ENCODE results near the gene ZBTB34.

Gene ZBTB34

DNA sequence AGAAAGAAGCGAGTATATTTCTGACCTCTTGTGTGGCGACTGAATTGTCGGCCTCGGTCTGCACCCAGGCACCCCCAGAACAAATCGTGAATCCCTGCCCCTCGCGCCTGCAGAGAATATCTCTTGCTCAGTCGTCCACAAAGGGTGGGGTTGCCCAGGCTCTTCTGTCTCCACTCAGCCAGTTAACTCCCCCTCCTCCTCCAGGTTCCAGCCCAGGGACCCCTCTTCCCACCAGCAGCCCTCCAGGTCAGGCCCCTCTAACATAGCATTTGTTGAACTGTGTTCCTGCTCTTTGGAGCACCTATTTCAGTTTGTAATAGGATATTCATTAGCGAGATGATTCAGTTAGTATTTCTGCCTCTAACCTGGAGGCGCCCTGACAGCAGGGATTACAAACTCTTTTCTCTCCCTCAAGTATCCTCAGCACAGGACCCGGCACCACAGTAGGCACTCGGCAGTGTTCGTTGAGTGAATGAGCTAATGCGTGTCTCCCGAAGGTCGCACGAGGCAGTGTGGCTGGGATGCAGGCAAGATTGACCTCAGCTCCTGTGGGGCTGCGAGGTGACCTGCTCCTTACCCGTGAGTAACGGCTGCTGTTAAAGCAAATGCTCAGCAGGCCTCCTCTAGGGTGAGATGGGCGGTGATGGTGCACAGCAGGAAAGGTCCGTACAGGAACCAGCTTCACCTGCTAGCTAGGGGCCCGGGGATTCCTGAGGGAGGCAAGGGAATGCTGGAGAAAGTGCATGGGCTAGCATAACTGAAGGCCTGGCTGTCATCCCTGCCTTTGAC lies 25.8 kb downstream of the ZBTB34 start:
- peaks cover 0 to 50% of the 10 kb centered on the region in 2 donors for H3K36me3 ChIP-seq (replicated peaks in 1 of 2; ENCODE audit: control insufficient read depth in 2 of 2, insufficient read depth in 2 of 2, low read length in 2 of 2)
- no peaks in the 10 kb centered on the region for H3K9me3 ChIP-seq (replicated peaks in 1 of 2; ENCODE audit: control insufficient read depth in 2 of 2, insufficient read depth in 1 of 2, low read depth in 1 of 2, low read length in 2 of 2)
- no peak overlapping the region for H4K91ac ChIP-seq (ENCODE audit: low read depth, low read length, poor library complexity)
- no peak for DNase-seq (ENCODE audit: low spot score)
- H2BK15ac ChIP-seq (ENCODE audit: low read length) = no peak overlapping the region
- no peaks in the 10 kb centered on the region for H3K79me1 ChIP-seq (ENCODE audit: low read depth, low read length)
- no peak overlapping the region for H2BK5ac ChIP-seq (ENCODE audit: low read length)
- H3K27ac ChIP-seq (replicated peaks; ENCODE audit: low read length) = no peak overlapping the region
- H3K14ac ChIP-seq (ENCODE audit: low read length) = peak overlapping the region; percentile 63
- no peaks in the 10 kb centered on the region for H3K27me3 ChIP-seq (ENCODE audit: control insufficient read depth in 3 of 3, insufficient read depth in 3 of 3, low read depth in 1 of 3, low read length in 3 of 3)
- H3K23ac ChIP-seq (ENCODE audit: low read depth, low read length, poor library complexity) = peak overlapping the region; percentile 57
- no peak overlapping the region for H3K4me3 ChIP-seq (ENCODE audit: low read length in 2 of 2)
- no peak overlapping the region for H3K4ac ChIP-seq (ENCODE audit: low read length)
- H3K4me1 ChIP-seq (ENCODE audit: control insufficient read depth in 2 of 2, insufficient read depth in 1 of 2, low read depth in 1 of 2, low read length in 2 of 2) = peaks cover 2 to 13% of the 10 kb centered on the region in 2 donors
- no peak overlapping the region for H2AFZ ChIP-seq (ENCODE audit: low read length)
- H3K9ac ChIP-seq (ENCODE audit: low read depth, low read length, poor library complexity) = no peak overlapping the region
- WGBS, 2 donors (ENCODE audit: extremely low coverage in 2 of 2, insufficient read length in 2 of 2, insufficient replicate concordance in 1 of 2) = no CpG with 5 or more reads among the region's 23 CpGs
- H2AK5ac ChIP-seq (ENCODE audit: low read depth, low read length) = peak overlapping the region; percentile 84
- H3K4me2 ChIP-seq (ENCODE audit: insufficient read depth, low read length, poor library complexity, severe bottlenecking) = no peak overlapping the region
- H2BK120ac ChIP-seq (ENCODE audit: low read depth, low read length) = peak overlapping the region; percentile 8
- no peak overlapping the region for H4K8ac ChIP-seq (ENCODE audit: low read depth, low read length)
- no peak overlapping the region for H2BK12ac ChIP-seq (ENCODE audit: low read length)
- peak overlapping the region; percentile 49 for H3K18ac ChIP-seq (ENCODE audit: low read length)

DNA sequence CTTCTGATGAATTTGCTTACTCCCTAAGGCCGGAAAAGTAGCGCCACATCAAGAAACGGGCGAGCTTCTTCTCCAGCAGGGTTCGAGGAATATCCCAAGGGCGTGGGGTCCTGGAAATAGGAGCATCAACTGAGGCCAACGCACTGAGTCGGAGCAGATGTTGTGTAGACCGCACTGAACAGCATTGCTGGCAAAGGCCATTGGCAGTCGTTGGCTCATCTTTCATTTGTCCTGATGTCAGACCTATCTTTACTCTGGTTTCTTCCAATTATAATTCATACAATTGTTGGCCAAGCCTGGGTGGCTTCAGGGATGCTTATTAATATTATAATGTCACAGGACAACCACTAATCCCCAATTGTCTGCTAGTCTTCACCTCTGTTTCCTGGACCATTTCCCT lies 26.5 kb downstream of the ZBTB34 start:
- no peak overlapping the region for H3K4me2 ChIP-seq (ENCODE audit: insufficient read depth, low read length, poor library complexity, severe bottlenecking)
- no peak overlapping the region for H3K9ac ChIP-seq (ENCODE audit: low read depth, low read length, poor library complexity)
- no peaks in the 10 kb centered on the region for H3K27me3 ChIP-seq (ENCODE audit: control insufficient read depth in 3 of 3, insufficient read depth in 3 of 3, low read depth in 1 of 3, low read length in 3 of 3)
- peaks cover 0 to 43% of the 10 kb centered on the region in 2 donors for H3K36me3 ChIP-seq (replicated peaks in 1 of 2; ENCODE audit: control insufficient read depth in 2 of 2, insufficient read depth in 2 of 2, low read length in 2 of 2)
- H2AK5ac ChIP-seq (ENCODE audit: low read depth, low read length) = peak overlapping the region; percentile 84
- H3K4me3 ChIP-seq (ENCODE audit: low read length in 2 of 2) = no peak overlapping the region
- no CpG with 5 or more reads among the region's 10 CpGs for WGBS, 2 donors (ENCODE audit: extremely low coverage in 2 of 2, insufficient read length in 2 of 2, insufficient replicate concordance in 1 of 2)
- no peak overlapping the region for H4K91ac ChIP-seq (ENCODE audit: low read depth, low read length, poor library complexity)
- H4K8ac ChIP-seq (ENCODE audit: low read depth, low read length) = no peak overlapping the region
- no peak overlapping the region for H3K14ac ChIP-seq (ENCODE audit: low read length)
- H3K79me1 ChIP-seq (ENCODE audit: low read depth, low read length) = no peaks in the 10 kb centered on the region
- no peak overlapping the region for H3K27ac ChIP-seq (replicated peaks; ENCODE audit: low read length)
- H2AFZ ChIP-seq (ENCODE audit: low read length) = no peak overlapping the region
- no peak overlapping the region for H3K4ac ChIP-seq (ENCODE audit: low read length)
- H2BK120ac ChIP-seq (ENCODE audit: low read depth, low read length) = peak overlapping the region; percentile 8
- peaks cover 2 to 13% of the 10 kb centered on the region in 2 donors for H3K4me1 ChIP-seq (ENCODE audit: control insufficient read depth in 2 of 2, insufficient read depth in 1 of 2, low read depth in 1 of 2, low read length in 2 of 2)
- no peak overlapping the region for H2BK15ac ChIP-seq (ENCODE audit: low read length)
- no peak overlapping the region for H2BK12ac ChIP-seq (ENCODE audit: low read length)
- no peak overlapping the region for H3K23ac ChIP-seq (ENCODE audit: low read depth, low read length, poor library complexity)
- H2BK5ac ChIP-seq (ENCODE audit: low read length) = no peak overlapping the region
- H3K9me3 ChIP-seq (replicated peaks in 1 of 2; ENCODE audit: control insufficient read depth in 2 of 2, insufficient read depth in 1 of 2, low read depth in 1 of 2, low read length in 2 of 2) = no peaks in the 10 kb centered on the region
- DNase-seq (ENCODE audit: low spot score) = no peak
- H3K18ac ChIP-seq (ENCODE audit: low read length) = no peak overlapping the region

DNA sequence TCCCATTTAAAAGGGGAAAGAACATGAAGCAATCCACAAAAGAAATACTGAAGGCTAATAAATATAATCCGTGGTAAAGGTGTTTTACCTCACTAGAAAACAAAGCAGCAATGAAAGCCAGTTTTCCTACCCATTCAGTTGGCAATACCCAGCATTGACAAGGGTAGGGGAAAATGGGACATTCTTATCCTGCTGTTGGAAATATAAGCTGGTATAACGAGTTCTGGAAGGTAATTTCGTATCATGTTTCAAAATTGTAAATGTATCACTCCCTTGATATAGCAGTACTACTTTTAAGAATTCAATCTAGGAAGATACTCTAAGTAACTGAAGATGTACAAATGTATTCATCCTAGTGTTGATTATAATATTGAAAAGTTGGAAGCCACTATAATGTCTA lies 31.2 kb downstream of the ZBTB34 start:
- Histone ChIP-seq H2BK120ac (ENCODE audit: low read depth, low read length) (no peak overlapping the region), H2AFZ (ENCODE audit: low read length) (no peak overlapping the region), H3K9me3 (replicated peaks in 1 of 2; ENCODE audit: control insufficient read depth in 2 of 2, insufficient read depth in 1 of 2, low read depth in 1 of 2, low read length in 2 of 2) (no peaks in the 10 kb centered on the region), H2AK5ac (ENCODE audit: low read depth, low read length) (no peak overlapping the region), H2BK15ac (ENCODE audit: low read length) (no peak overlapping the region), H3K27me3 (ENCODE audit: control insufficient read depth in 3 of 3, insufficient read depth in 3 of 3, low read depth in 1 of 3, low read length in 3 of 3) (no peaks in the 10 kb centered on the region), H4K8ac (ENCODE audit: low read depth, low read length) (no peak overlapping the region), H3K4ac (ENCODE audit: low read length) (no peak overlapping the region), H3K4me2 (ENCODE audit: insufficient read depth, low read length, poor library complexity, severe bottlenecking) (no peak overlapping the region), H3K36me3 (replicated peaks in 1 of 2; ENCODE audit: control insufficient read depth in 2 of 2, insufficient read depth in 2 of 2, low read length in 2 of 2) (no peaks in the 10 kb centered on the region), H3K79me1 (ENCODE audit: low read depth, low read length) (no peaks in the 10 kb centered on the region), H3K27ac (replicated peaks; ENCODE audit: low read length) (no peak overlapping the region), H3K9ac (ENCODE audit: low read depth, low read length, poor library complexity) (no peak overlapping the region), H2BK12ac (ENCODE audit: low read length) (no peak overlapping the region), H3K14ac (ENCODE audit: low read length) (no peak overlapping the region), H3K23ac (ENCODE audit: low read depth, low read length, poor library complexity) (no peak overlapping the region), H2BK5ac (ENCODE audit: low read length) (no peak overlapping the region), H3K4me1 (ENCODE audit: control insufficient read depth in 2 of 2, insufficient read depth in 1 of 2, low read depth in 1 of 2, low read length in 2 of 2) (peaks cover 0 to 2% of the 10 kb centered on the region in 2 donors), H3K4me3 (ENCODE audit: low read length in 2 of 2) (no peak overlapping the region), H4K91ac (ENCODE audit: low read depth, low read length, poor library complexity) (no peak overlapping the region), H3K18ac (ENCODE audit: low read length) (no peak overlapping the region)
- DNase-seq (ENCODE audit: low spot score) = no peak
- no CpG with 5 or more reads among the region's 3 CpGs for WGBS, 2 donors (ENCODE audit: extremely low coverage in 2 of 2, insufficient read length in 2 of 2, insufficient replicate concordance in 1 of 2)

DNA sequence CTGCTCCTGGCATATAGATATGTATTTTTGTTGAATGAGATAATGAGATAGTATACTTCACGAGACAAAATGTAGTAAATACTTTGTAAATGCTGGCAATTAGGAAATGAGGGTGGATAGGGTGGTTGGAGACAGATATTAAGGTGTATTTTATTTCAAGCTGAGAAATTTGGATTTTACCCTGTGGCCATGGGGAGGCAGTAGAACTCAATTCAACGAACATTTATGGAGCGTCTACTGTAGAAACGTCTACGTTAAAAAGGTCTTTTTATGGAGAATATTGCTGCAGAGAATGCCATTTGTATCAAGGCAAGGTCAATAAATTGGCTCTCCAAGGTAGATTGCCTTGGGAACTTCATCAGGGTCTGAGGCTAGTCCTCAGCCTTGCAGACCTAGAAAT lies 32.6 kb downstream of the ZBTB34 start:
- DNase-seq (ENCODE audit: low spot score) = no peak
- Histone ChIP-seq H3K9ac (ENCODE audit: low read depth, low read length, poor library complexity) (no peak overlapping the region), H3K27me3 (ENCODE audit: control insufficient read depth in 3 of 3, insufficient read depth in 3 of 3, low read depth in 1 of 3, low read length in 3 of 3) (no peaks in the 10 kb centered on the region), H4K8ac (ENCODE audit: low read depth, low read length) (no peak overlapping the region), H2BK12ac (ENCODE audit: low read length) (no peak overlapping the region), H2AFZ (ENCODE audit: low read length) (no peak overlapping the region), H3K4me2 (ENCODE audit: insufficient read depth, low read length, poor library complexity, severe bottlenecking) (no peak overlapping the region), H3K4ac (ENCODE audit: low read length) (no peak overlapping the region), H3K4me1 (ENCODE audit: control insufficient read depth in 2 of 2, insufficient read depth in 1 of 2, low read depth in 1 of 2, low read length in 2 of 2) (peaks cover 0 to 2% of the 10 kb centered on the region in 2 donors), H3K14ac (ENCODE audit: low read length) (no peak overlapping the region), H2BK15ac (ENCODE audit: low read length) (no peak overlapping the region), H2BK5ac (ENCODE audit: low read length) (no peak overlapping the region), H3K23ac (ENCODE audit: low read depth, low read length, poor library complexity) (no peak overlapping the region), H3K4me3 (ENCODE audit: low read length in 2 of 2) (no peak overlapping the region), H3K9me3 (replicated peaks in 1 of 2; ENCODE audit: control insufficient read depth in 2 of 2, insufficient read depth in 1 of 2, low read depth in 1 of 2, low read length in 2 of 2) (no peaks in the 10 kb centered on the region), H3K27ac (replicated peaks; ENCODE audit: low read length) (no peak overlapping the region), H3K36me3 (replicated peaks in 1 of 2; ENCODE audit: control insufficient read depth in 2 of 2, insufficient read depth in 2 of 2, low read length in 2 of 2) (no peaks in the 10 kb centered on the region), H3K79me1 (ENCODE audit: low read depth, low read length) (no peaks in the 10 kb centered on the region), H4K91ac (ENCODE audit: low read depth, low read length, poor library complexity) (no peak overlapping the region), H2AK5ac (ENCODE audit: low read depth, low read length) (no peak overlapping the region), H2BK120ac (ENCODE audit: low read depth, low read length) (no peak overlapping the region), H3K18ac (ENCODE audit: low read length) (no peak overlapping the region)
- WGBS, 2 donors (ENCODE audit: extremely low coverage in 2 of 2, insufficient read length in 2 of 2, insufficient replicate concordance in 1 of 2) = no CpG with 5 or more reads among the region's 5 CpGs
